Astrocyte of the spinal cord (primary cell): ENCODE data around the gene SYNCRIP.

Experiments
- DNase-seq: peaks from one replicate; pipeline ENCODE4 v3.0.0; 2011; ENCODE audit warnings: low read depth, low spot score
- H3K4me3 ChIP-seq: 2 replicates; pipeline ENCODE4 v1.5.1; 2011; ENCODE audit warnings: low read depth, mild to moderate bottlenecking, low read length, moderate library complexity
- in situ Hi-C: cut with HindIII; loops from 2 replicates; pipeline ENCODE4 v1.10.0; 2017; ENCODE audit warnings: low sequenced_read_pairs
- TF ChIP-seq, protein P1 (sequence below): IDR thresholded peaks from 2 replicates; pipeline ENCODE4 v1.5.1; 2012; ENCODE audit warnings: low read depth, mild to moderate bottlenecking, low read length, inconsistent platforms

The SYNCRIP gene

DNA sequence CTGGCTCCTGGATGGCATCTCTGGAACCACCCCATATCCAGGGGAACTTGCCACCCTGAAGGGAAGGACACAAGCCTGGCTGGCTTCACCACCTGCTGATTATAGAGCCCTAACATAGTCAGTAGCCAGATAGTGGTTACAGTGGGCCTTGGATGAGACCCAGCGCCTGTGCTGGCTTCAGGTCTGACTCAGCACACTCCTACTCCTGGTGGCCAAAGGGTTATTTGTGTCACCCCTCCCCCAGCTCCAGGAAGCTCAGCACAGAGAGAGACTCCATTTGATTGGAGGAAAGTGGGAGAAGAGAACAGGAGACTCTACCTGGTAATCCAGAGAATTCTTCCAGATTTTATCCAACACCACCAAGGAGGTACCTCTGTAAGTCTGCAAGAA lies 61.8 kb downstream of the SYNCRIP start:
- peak; percentile 70 for DNase-seq
- in situ Hi-C loops = no loop called here
- no peak overlapping the region for H3K4me3 ChIP-seq
- TF ChIP-seq, protein P1, sequence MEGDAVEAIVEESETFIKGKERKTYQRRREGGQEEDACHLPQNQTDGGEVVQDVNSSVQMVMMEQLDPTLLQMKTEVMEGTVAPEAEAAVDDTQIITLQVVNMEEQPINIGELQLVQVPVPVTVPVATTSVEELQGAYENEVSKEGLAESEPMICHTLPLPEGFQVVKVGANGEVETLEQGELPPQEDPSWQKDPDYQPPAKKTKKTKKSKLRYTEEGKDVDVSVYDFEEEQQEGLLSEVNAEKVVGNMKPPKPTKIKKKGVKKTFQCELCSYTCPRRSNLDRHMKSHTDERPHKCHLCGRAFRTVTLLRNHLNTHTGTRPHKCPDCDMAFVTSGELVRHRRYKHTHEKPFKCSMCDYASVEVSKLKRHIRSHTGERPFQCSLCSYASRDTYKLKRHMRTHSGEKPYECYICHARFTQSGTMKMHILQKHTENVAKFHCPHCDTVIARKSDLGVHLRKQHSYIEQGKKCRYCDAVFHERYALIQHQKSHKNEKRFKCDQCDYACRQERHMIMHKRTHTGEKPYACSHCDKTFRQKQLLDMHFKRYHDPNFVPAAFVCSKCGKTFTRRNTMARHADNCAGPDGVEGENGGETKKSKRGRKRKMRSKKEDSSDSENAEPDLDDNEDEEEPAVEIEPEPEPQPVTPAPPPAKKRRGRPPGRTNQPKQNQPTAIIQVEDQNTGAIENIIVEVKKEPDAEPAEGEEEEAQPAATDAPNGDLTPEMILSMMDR = no peak

DNA sequence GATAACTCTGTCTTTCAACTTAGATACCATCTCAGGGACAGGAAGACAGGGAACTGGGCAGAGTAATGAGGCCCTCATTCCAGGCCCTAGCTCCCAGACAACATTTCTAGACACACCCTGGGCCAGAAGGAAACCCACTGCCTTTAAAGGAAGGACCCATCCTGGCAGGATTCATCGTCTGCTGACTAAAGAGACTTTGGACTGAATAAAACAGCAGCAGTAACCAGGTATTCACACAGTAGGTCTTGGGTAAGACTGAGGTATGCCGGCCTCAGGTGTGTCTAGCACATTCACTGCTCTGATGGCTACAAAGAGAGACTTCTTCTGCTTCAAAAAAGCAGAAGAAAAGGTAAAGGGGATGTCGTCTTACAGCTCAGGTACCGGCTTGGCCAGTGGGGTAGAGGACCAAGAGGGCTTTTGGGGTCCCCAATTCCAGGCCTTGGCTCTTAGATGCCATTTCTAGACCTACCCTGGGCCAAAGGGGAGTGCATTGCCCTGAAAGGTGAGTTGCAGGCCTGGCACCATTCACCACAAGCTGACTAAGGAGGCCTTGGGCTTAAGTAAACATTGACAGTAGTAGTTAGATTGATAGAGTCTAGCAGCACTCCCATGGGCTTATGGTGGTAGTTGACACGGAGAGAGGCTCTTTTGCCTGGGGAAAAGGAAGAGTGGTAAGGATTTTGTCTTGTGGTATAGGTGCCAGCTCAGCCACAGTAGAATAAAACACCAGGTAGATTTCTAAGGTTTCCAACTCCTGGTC lies 62.4 kb downstream of the SYNCRIP start:
- DNase-seq = no peak
- in situ Hi-C loops = no loop called here
- no peak overlapping the region for H3K4me3 ChIP-seq
- TF ChIP-seq, protein P1 = no peak

DNA sequence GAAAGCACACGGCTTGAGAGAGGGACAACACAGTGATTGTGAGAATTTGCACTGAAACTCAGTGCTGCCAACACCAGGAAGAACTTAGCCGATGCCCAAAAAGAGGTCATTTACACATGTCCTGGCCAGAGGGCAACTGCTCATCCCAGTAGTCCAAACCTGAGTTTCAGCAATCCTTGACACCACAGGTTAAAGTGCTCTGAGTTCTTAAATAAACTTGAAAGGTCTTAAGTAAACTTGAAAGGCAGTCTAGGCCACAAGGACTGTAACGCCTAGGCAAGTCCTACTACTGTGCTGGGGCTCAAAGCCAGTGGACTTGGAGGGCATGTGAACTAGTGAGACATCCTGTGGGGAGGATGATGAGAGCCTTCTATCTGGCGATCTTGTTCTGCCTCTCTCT lies 63.1 kb downstream of the SYNCRIP start:
- H3K4me3 ChIP-seq = no peak overlapping the region
- TF ChIP-seq, protein P1 = no peak
- in situ Hi-C loops = no loop called here
- no peak for DNase-seq

DNA sequence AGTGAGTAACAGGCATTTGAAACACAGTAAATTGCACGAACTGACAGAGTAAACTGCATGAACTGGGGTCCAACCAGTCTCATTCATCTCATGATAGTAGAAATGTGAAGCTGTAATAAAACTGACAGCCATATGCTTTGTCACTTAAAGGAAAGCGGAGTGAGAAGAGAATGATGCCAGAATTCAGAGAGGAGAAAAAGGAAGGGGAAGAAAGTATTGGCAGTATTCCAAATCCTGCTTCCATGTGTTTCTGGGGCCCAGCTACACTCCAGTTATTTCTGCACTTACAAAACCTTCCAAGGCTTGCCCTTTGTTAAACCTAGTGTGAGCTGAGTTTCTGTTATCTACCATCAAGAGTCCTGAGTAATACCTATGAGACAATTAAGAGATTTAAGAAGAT lies 66.2 kb downstream of the SYNCRIP start:
- in situ Hi-C loops = no loop called here
- H3K4me3 ChIP-seq = no peak overlapping the region
- TF ChIP-seq, protein P1 = no peak
- DNase-seq = no peak

DNA sequence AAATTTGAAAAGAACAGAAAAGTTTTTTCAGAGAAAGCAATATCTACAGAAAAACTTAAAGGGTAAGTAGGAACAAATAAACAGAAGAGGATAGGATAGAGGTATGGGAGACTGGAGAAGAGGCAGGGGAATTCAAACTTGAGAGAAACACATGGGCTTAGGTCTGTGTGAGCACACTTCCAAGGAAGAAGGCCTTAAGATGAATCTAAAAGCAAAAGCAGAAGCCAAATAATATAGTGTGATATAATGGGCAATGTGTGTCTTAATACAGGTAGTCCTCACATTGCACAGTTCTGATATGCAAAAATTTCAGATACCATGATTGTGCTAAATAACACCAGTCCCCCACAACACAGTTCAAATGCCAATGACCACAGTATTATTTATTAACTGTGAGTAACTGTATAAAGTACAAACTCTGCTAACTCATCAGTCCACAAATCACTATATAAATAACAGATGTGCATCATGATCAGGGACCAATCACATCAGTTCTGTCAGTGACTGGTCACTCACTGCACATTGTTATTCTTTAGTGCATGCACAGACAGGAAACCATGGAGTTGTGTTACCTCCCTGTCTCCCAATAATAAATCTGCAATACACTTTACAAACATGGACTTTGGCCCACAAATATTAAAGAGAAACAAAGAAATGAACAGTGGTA lies 67.6 kb downstream of the SYNCRIP start:
- in situ Hi-C loops = no loop called here
- TF ChIP-seq, protein P1 = no peak
- peak; percentile 67 for DNase-seq

DNA sequence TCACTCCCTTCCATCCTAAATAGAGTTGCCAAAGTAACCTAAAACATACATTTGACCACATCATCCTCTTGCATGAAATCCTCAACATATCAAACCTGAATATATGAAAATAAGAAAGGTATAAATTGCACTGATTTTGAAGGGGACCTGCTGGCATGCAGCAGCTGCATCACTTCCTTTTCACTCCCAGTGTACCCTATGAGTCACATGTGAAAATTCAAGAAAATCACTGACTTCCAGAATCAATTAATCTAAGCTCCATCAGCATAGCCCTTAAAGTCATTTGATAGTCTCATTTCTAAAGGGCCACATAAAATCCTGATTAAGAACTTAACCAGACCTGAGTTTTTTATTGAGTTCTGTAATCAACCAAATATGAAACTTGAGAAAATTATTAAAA lies 73.4 kb downstream of the SYNCRIP start:
- in situ Hi-C loops = no loop called here
- TF ChIP-seq, protein P1 = no peak
- no peak overlapping the region for H3K4me3 ChIP-seq
- DNase-seq = peak; percentile 44

More for the DNA sequence above, 67.6 kb downstream of the SYNCRIP start:
- H3K4me3 ChIP-seq = no peak overlapping the region
